MM.1S (cell line): ENCODE data around the gene MKRN2.

Source experiments
- DNase-seq: peaks from one replicate; pipeline ENCODE4 v3.0.0-alpha.2; 2015
- H2AFZ ChIP-seq: fragments of 300-600 bp; sonication (generic); 2 replicates; pipeline ENCODE4 v1.6.0; 2016; ENCODE audit warnings: antibody characterized with exemption, low read length
- H3F3A ChIP-seq: fragments of 300-600 bp; sonication (generic); 2 replicates; pipeline ENCODE4 v1.6.1; 2016; ENCODE audit warnings: mild to moderate bottlenecking, antibody characterized with exemption, low read length, moderate library complexity, mixed read lengths; ENCODE audit not compliant: insufficient read depth
- H3K27ac ChIP-seq: fragments of 300-600 bp; sonication (generic); 2 replicates; pipeline ENCODE4 v1.5.1; 2016; ENCODE audit warnings: mild to moderate bottlenecking, low read length
- H3K27me3 ChIP-seq: fragments of 300-600 bp; sonication (generic); replicated peaks from 2 replicates; pipeline ENCODE4 v1.6.0; 2016; ENCODE audit warnings: low read length; ENCODE audit not compliant: insufficient read depth
- H3K36me3 ChIP-seq: fragments of 300-600 bp; sonication (generic); replicated peaks from 2 replicates; pipeline ENCODE4 v1.6.1; 2016; ENCODE audit warnings: mild to moderate bottlenecking, low read length, mixed read lengths; ENCODE audit not compliant: insufficient read depth
- H3K4me1 ChIP-seq: fragments of 300-600 bp; sonication (generic); 2 replicates; pipeline ENCODE4 v1.6.1; 2016; ENCODE audit warnings: low read length, mixed read lengths
- H3K4me2 ChIP-seq: fragments of 300-600 bp; sonication (generic); 2 replicates; pipeline ENCODE4 v1.6.0; 2016; ENCODE audit warnings: low read depth, low read length
- H3K4me3 ChIP-seq: fragments of 300-600 bp; sonication (generic); 2 replicates; pipeline ENCODE4 v1.5.1; 2016; ENCODE audit warnings: low read length, mixed read lengths
- H3K79me2 ChIP-seq: fragments of 300-600 bp; sonication (generic); 2 replicates; pipeline ENCODE4 v1.6.1; 2016; ENCODE audit warnings: mixed run types, low read length, mixed read lengths
- H3K9ac ChIP-seq: fragments of 300-600 bp; sonication (generic); 2 replicates; pipeline ENCODE4 v1.6.1; 2016; ENCODE audit warnings: low read length, mixed read lengths
- H3K9me2 ChIP-seq: fragments of 300-600 bp; sonication (generic); replicated peaks from 2 replicates; pipeline ENCODE4 v1.6.1; 2016; ENCODE audit warnings: mild to moderate bottlenecking, low read length, mixed read lengths; ENCODE audit not compliant: insufficient read depth
- H3K9me3 ChIP-seq: fragments of 300-600 bp; sonication (generic); replicated peaks from 2 replicates; pipeline ENCODE4 v1.6.1; 2016; ENCODE audit warnings: mild to moderate bottlenecking, low read length, mixed read lengths; ENCODE audit not compliant: insufficient read depth
- H4K20me1 ChIP-seq: fragments of 300-600 bp; sonication (generic); 2 replicates; pipeline ENCODE4 v1.6.1; 2016; ENCODE audit warnings: mild to moderate bottlenecking, low read length, moderate library complexity, mixed read lengths; ENCODE audit not compliant: insufficient read depth
- CTCF ChIP-seq: fragments of 300-600 bp; sonication (generic); IDR thresholded peaks from 2 replicates; pipeline ENCODE4 v1.5.1; 2016; ENCODE audit warnings: antibody characterized with exemption, low read length, mixed read lengths
- EZH2 ChIP-seq: fragments of 300-600 bp; sonication (generic); optimal IDR thresholded peaks from 2 replicates; pipeline ENCODE3; 2017; ENCODE audit warnings: low read depth, mild to moderate bottlenecking, antibody characterized with exemption, low read length, mixed read lengths
- EZH2phosphoT487 ChIP-seq: fragments of 300-600 bp; sonication (generic); IDR thresholded peaks from 2 replicates; pipeline ENCODE4 v1.6.1; 2018; ENCODE audit warnings: antibody characterized with exemption, low read length

MKRN2 gene

GRCh38 chr3:12633108-12633507, 76.2 kb downstream of the MKRN2 start:
- Histone ChIP-seq H3K79me2 (peaks cover 100% of the 10 kb centered on the region), H3K4me2 (no peak overlapping the region), H4K20me1 (peaks cover 19% of the 10 kb centered on the region; the same call in 1 of the 2 replicates)

More at GRCh38 chr3:12633108-12633507, 76.2 kb downstream of the MKRN2 start:
- Histone ChIP-seq H3K9me3 (no peaks in the 10 kb centered on the region), H3K4me3 (no peak overlapping the region), H3K9me2 (no peaks in the 10 kb centered on the region), H3K27ac (no peak overlapping the region), H3K4me1 (peaks cover 18% of the 10 kb centered on the region; the same call in 1 of the 2 replicates), H3K27me3 (no peaks in the 10 kb centered on the region), H3K36me3 (peaks cover 3% of the 10 kb centered on the region; the same call in 1 of the 2 replicates), H3K9ac (no peak overlapping the region), H3F3A (no peaks in the 10 kb centered on the region), H2AFZ (no peak overlapping the region)
- TF ChIP-seq EZH2phosphoT487 (no peak), EZH2 (no peak), CTCF (no peak)
- no peak for DNase-seq
